Subcutaneous adipose tissue (tissue), 4 donors: ENCODE measurements around the gene SRGAP1. TPM values are rescaled to one million over a fixed set of nuclear protein-coding genes. Genes with fewer than 3 reads are reported as not detected.

Experiments
- total RNA-seq, 4 donors: library from RNA; depleted of rRNA; stranded (reverse); fragments of >200 nt; gene quantifications; one replicate each; pipeline ENCODE4 v1.1.0, GENCODE V29; 2016
- TF ChIP-seq, protein P1 (sequence below): fragments of 450-650 bp; IDR thresholded peaks from one replicate; pipeline ENCODE4 v1.5.1; 2016; ENCODE audit warnings: low read depth, mild to moderate bottlenecking, control low read depth, antibody characterized with exemption, moderate library complexity

SRGAP1 gene
- total RNA-seq, 4 donors from 2014 or later = 10.0 to 27.2 (median 23.8) TPM

DNA sequence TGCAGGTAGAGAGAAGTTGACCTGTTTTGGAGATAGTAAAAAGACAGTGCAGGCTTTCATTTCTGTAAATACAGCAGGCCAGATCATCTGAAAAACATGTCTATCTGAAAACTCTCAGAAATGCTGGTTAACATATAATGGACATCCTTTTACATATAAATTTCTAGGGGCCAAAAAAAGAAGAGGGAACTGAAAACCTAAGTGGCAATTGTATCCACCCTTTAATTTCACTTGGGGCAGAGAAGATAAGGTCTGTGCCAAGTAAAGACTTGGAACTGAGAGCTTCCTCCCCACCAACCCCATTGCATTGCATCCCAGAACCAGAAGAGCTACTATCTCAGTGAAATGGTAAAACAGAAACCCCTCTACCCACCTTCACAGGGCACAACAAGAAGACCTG, 141.0 kb downstream of the SRGAP1 start:
- TF ChIP-seq, protein P1, sequence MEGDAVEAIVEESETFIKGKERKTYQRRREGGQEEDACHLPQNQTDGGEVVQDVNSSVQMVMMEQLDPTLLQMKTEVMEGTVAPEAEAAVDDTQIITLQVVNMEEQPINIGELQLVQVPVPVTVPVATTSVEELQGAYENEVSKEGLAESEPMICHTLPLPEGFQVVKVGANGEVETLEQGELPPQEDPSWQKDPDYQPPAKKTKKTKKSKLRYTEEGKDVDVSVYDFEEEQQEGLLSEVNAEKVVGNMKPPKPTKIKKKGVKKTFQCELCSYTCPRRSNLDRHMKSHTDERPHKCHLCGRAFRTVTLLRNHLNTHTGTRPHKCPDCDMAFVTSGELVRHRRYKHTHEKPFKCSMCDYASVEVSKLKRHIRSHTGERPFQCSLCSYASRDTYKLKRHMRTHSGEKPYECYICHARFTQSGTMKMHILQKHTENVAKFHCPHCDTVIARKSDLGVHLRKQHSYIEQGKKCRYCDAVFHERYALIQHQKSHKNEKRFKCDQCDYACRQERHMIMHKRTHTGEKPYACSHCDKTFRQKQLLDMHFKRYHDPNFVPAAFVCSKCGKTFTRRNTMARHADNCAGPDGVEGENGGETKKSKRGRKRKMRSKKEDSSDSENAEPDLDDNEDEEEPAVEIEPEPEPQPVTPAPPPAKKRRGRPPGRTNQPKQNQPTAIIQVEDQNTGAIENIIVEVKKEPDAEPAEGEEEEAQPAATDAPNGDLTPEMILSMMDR = no peak

DNA sequence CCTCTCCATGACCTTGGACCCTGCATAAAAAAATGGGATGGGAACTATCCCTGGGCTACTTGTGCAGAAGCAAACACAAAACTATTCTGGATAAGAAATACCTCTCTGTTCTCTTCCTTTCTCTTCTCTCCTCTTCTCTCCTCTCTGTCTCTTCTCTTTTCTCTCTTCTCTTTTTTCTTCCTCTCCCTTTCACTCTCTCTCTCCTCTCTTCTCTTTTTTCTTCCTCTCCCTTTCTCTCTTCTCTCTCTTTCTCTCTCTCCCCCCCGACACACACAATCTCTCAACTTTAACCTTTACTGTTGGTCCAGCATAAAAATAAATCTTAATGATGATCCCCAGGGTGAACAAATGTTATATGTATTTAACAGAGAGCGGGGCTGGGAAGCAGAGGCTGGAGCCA, 141.4 kb downstream of the SRGAP1 start:
- TF ChIP-seq, protein P1 = no peak

DNA sequence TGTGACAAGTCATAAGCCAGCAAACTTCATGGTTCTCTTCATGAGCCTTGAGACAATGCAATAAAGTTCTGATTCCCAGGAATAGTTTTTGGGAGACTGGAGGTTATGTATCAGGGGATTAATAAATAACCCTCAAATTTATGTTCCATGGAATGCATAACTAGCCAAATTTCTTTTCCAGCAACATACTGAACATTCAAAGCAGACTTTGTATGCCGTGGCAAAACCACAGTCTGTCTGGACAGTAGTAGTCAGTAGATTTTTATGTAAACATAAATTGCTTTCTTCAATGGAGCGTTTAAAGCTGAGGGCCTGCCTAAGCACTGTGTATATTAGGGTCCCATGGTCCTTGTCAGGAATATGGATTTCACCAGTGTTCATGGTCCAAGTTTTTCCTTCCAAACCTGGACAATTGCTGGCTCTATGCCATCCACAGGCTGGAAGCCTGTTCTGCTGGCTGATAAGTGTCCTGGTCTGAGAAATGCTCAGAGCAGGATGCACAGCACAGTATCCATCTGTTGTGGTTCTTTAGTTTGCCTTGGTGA, 144.9 kb downstream of the SRGAP1 start:
- TF ChIP-seq, protein P1 = no peak

DNA sequence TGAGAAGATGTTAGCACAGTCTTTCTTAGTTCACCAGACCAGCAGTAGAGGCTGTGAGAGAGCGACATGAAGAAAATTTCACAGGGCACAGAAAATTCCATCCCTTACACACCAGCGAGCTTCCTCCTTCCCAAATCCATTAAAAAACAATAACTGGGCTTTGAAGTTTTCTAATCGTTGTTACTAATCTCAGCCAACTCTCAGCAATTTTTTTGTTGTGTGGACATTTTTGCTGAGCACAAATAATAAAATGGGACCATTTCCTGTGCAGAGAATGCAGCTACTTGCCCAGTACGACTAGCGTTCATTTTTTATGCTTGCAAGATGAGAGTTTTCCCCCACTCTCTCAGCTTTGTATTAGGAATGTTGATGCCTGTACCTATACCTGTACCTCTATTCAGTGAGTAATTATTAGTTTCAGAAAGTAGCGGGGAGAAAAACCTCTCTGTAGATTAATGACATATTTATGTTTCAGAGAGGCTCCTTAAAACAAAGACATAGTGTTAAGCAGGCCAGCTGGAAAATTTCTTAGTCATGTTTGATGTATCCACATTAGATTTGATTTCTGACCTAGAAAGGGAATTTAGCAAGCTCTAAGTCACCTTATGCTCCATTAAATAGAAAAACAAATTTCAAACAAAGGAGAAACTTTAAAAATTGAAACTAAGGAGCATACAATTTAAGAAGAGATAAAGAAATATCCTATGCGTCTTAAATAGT, 146.5 kb downstream of the SRGAP1 start:
- TF ChIP-seq, protein P1 = no peak

DNA sequence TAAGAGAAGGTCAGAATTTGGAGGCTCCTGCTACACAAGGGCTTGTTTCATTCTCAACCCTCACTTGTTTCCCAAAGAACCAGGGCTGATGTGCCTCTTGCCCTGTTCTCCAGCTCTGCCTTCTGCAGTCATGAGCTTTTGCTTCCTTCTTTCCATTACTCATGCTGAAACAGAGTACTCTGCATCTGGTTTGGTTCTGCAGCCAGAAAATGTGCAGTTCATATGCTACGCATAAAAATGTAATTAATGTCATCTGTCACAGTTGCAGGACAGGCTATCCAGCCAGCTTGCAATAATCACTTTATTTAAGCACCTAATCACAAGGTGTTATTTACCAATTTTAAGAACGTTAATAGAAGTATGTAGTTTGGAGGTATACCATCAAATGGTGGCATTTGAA, 150.2 kb downstream of the SRGAP1 start:
- TF ChIP-seq, protein P1 = no peak

DNA sequence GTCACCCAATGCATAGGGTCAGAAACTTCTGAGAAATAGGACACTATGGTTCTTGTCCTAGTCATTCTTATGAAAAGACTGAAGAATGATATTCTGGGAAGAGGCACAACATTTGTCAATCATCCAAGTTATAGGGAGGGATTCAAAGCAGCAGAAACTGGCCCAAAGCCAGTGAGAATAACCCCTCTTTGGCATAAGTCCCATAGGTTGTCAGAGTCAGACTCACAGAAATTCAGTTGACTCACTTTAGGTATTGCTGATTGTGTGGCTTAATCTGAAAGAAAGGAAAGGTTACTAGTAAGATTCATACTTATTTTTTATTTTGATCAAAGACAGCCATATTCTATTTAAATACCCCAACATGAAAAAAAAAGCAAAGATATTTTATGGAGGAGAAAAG, 151.0 kb downstream of the SRGAP1 start:
- TF ChIP-seq, protein P1 = no peak

DNA sequence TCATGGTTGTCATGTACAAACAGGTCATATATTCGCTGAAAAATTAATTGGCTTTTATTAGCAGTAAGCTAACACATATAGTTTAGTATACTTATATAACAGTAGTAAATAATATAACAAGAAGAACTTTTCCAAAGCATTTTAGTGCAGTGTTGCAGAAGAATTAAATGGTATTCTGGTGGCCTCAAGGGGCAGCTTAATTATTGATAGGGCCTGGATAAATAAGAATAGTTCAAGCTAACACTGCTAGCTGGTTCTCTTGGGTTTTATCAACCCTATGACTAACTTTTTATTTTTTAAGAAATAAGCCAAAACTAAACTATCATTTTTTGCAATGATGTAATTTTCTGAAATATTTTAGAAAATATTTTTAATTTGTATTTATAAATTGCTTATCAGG, 152.1 kb downstream of the SRGAP1 start:
- TF ChIP-seq, protein P1 = no peak
